DOHH2 (cell line): ENCODE results near the gene MYO18B.

Experiments used
- EZH2phosphoT487 ChIP-seq: fragments of 200-600 bp; sonication (generic); IDR thresholded peaks from 2 replicates; pipeline ENCODE4 v1.6.1; 2017; ENCODE audit warnings: borderline replicate concordance, mild to moderate bottlenecking, antibody characterized with exemption, low read length, moderate library complexity, mixed read lengths
- TF ChIP-seq, protein P1 (sequence below): fragments of 200-600 bp; sonication (generic); IDR thresholded peaks from one replicate; pipeline ENCODE4 v1.5.1; 2014; ENCODE audit warnings: antibody characterized with exemption, mild to moderate bottlenecking, low read depth, low read length; ENCODE audit not compliant: poor library complexity, severe bottlenecking

DNA sequence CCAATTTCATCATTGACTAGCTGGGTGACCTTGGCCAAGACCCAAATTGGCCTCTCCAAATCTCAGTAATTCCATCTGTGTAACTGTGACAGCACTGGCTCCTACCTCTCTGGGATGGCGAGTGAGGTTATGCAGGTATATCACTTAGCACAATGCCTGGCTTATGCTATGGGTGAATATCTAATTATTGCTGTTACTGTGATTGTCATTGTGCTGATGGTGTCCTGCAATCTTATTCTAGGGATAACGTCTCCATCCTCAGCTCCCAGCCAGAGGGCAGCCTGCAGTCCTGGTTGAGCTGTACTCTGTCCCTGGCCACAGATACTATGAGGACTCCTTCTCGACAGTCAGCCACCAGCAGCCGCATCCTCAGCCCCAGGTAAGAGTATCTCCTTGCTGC is 262.5 kb downstream of the MYO18B start:
- TF ChIP-seq EZH2phosphoT487 = no peak
- TF ChIP-seq, protein P1, sequence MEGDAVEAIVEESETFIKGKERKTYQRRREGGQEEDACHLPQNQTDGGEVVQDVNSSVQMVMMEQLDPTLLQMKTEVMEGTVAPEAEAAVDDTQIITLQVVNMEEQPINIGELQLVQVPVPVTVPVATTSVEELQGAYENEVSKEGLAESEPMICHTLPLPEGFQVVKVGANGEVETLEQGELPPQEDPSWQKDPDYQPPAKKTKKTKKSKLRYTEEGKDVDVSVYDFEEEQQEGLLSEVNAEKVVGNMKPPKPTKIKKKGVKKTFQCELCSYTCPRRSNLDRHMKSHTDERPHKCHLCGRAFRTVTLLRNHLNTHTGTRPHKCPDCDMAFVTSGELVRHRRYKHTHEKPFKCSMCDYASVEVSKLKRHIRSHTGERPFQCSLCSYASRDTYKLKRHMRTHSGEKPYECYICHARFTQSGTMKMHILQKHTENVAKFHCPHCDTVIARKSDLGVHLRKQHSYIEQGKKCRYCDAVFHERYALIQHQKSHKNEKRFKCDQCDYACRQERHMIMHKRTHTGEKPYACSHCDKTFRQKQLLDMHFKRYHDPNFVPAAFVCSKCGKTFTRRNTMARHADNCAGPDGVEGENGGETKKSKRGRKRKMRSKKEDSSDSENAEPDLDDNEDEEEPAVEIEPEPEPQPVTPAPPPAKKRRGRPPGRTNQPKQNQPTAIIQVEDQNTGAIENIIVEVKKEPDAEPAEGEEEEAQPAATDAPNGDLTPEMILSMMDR = no peak
